GM10266 (cell line): ENCODE measurements around the gene FBXO31.

Source experiments
- DNase-seq: peaks from one replicate; pipeline ENCODE4 v3.0.0; 2012; ENCODE audit errors: extremely low spot score
- CTCF ChIP-seq: IDR thresholded peaks from 2 replicates; pipeline ENCODE4 v1.5.1; 2012; ENCODE audit warnings: mild to moderate bottlenecking, low read depth; ENCODE audit not compliant: control insufficient read depth, insufficient read depth; ENCODE audit errors: missing control alignments

The FBXO31 gene

GRCh38 chr16:87416826-87417527 lies 33.4 kb upstream of the FBXO31 start:
- DNase-seq, result no peak

GRCh38 chr16:87415441-87415840 lies 31.9 kb upstream of the FBXO31 start:
- no peak for DNase-seq
- no peak for TF ChIP-seq CTCF

More at GRCh38 chr16:87416826-87417527, 33.4 kb upstream of the FBXO31 start:
- TF ChIP-seq CTCF, result peak; percentile 29

- TF ChIP-seq CTCF, result no peak
- no peak for DNase-seq
These were observed 30.7 kb upstream of the FBXO31 start for GRCh38 chr16:87414251-87414680.

- no peak for DNase-seq
- no peak for TF ChIP-seq CTCF
These were observed 29.4 kb upstream of the FBXO31 start for GRCh38 chr16:87412996-87413421.

GRCh38 chr16:87412371-87412995 lies 28.9 kb upstream of the FBXO31 start:
- TF ChIP-seq CTCF, result no peak
- DNase-seq, result no peak

DNA sequence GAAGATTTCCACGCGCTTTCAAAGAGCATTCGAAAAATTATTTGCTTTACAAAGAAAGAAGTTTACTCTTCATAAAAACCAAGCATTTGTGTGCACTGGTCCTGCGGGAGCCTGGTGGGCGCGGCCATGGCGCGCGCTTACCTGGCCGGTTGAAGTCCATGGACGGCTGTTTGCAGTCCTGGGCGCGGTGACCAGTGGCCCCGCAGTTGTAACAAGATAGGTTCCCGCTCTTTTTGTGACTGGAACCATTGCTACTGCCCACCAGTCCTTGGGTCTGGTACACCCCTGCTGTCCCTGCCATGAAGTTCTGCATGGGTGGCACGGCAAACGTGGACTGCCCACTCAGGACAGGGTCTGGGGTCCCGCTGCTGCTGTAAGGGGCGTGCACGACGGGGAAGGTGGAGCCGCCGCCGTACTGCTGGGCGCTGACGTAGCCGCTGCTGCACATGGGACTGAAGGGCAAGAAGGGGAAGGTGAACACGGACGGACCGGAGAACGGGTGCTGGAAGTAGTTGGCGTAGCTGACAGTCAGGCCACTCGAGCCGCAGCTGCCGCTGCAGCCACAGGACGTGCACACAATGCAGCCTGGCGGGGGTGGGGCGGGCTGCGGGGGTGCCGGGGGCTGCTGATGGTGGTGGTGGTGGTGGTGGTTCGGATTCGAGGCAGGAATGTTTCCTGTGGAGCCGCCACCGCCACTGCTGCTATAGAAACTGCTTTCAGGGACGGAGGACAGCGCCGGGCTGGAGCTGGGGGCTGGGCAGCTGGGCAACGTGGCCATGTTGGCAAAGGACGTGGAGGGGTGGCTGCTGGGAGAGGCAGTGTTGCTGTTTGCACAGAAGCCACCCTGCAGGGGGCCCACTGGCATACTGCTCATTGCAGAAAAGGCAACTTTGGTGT lies 28.0 kb upstream of the FBXO31 start:
- TF ChIP-seq CTCF, result no peak

More for the DNA sequence above, 28.0 kb upstream of the FBXO31 start:
- no peak for DNase-seq
